ENCODE measurements around the gene GATA3.

The GATA3 gene

DNA sequence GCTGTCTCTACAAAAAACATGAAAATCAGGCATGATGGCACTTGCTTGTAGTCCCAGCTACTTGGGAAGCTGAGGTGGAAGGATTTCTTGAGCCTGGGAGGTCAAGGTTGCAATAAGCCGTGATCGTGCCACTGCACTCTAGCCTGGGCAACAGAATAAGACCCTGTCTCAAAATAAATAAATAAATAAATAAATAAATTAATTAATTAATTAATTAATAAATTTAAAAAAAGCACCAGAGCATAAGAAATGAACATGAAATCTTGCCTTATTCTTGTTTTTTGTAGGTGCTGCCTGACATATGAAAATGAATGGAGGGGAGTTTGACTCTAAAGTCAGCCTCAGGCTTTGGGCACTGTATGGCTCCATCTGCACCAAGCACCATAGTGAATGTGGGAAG is 69.9 kb downstream of the GATA3 start:
- Histone ChIP-seq H3K9me3 (ENCODE audit: control insufficient read depth in 5 of 5, low read length in 5 of 5) (no peaks in the 10 kb centered on the region), H3K27ac (ENCODE audit: low read depth, low read length) (no peak overlapping the region), H3K9ac (ENCODE audit: low read length in 5 of 5) (no peak overlapping the region), H3K4me1 (ENCODE audit: control insufficient read depth in 5 of 5, insufficient read depth in 5 of 5, low read length in 5 of 5) (no peaks in the 10 kb centered on the region), H3K27me3 (ENCODE audit: control insufficient read depth in 5 of 5, insufficient read depth in 4 of 5, low read length in 5 of 5) (no peaks in the 10 kb centered on the region), H3K36me3 (ENCODE audit: control insufficient read depth in 5 of 5, insufficient read depth in 5 of 5, low read length in 5 of 5) (no peaks in the 10 kb centered on the region), H3K4me3 (ENCODE audit: low read depth in 1 of 5, low read length in 5 of 5) (no peak overlapping the region)
